Cardiac muscle cell (in vitro differentiated cells and primary cell): ENCODE results near the gene TRMT6. TPM values are rescaled to one million over a fixed set of nuclear protein-coding genes. Genes with fewer than 3 reads are reported as not detected.

Experiments
- DNase-seq, 2 donors: peaks; one replicate each; pipeline versions ENCODE4 v3.0.0 to v3.0.0-alpha.2; 2010 to 2017; ENCODE audit warnings: low read depth in 1 of 2, low spot score in 1 of 2
- H3K27ac ChIP-seq: fragments of 200-600 bp; sonication (generic); 2 replicates; pipeline ENCODE4 v1.5.1; 2016
- H3K27me3 ChIP-seq: fragments of 200-600 bp; sonication (generic); 2 replicates; pipeline ENCODE4 v1.6.0; 2016; ENCODE audit warnings: control low read depth
- H3K36me3 ChIP-seq: fragments of 200-600 bp; sonication (generic); 2 replicates; pipeline ENCODE4 v1.5.1; 2016; ENCODE audit warnings: control low read depth
- H3K4me1 ChIP-seq: fragments of 200-600 bp; sonication (generic); 2 replicates; pipeline ENCODE4 v1.8.1; 2017; ENCODE audit warnings: low read depth, mild to moderate bottlenecking, mixed run types
- H3K4me3 ChIP-seq: fragments of 200-600 bp; sonication (generic); 2 replicates; pipeline ENCODE4 v1.5.1; 2016; ENCODE audit warnings: mild to moderate bottlenecking
- H3K9me3 ChIP-seq: fragments of 200-600 bp; sonication (generic); 2 replicates; pipeline ENCODE4 v1.5.1; 2017; ENCODE audit warnings: low read depth, mild to moderate bottlenecking, control low read depth
- polyA plus RNA-seq: library from polyadenylated mRNA; unstranded; fragments of >200 nt; fragmentation: Nextera tagmentation; extraction: Ambion mirVana; gene quantifications from 2 replicates; pipeline ENCODE4 v1.2.1, GENCODE V29; 2016
- total RNA-seq: library from RNA; depleted of rRNA; stranded (reverse); fragments of >200 nt; gene quantifications from 2 replicates; pipeline ENCODE4 v1.2.3, GENCODE V29; 2016
- TF ChIP-seq, protein P1 (sequence below): IDR thresholded peaks from 2 replicates; pipeline ENCODE4 v1.5.1; 2012; ENCODE audit warnings: low read depth, mild to moderate bottlenecking, low read length

TRMT6 gene
- total and polyA plus RNA-seq, 2 experiments from 2014 or later = 12.0 to 12.9 TPM

DNA sequence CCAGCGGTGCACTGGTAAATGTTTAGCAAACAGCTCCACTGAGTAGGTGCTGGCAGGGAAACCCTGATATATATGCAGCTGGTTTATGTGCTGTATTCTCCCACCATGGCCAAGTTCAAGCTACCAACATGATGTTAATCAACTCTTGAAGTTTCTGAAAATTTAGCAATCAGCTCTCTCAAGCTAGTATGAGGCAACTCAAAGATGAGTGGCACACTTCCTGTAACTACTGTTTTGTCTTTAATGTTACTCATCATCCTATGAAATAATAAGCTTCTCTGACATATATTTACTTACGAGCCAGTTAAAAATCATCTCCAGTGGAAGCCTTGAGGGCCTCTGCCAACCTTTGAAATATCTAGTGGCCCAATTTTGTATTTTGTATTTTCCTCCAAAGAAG, 54.7 kb downstream of the TRMT6 start:
- Histone ChIP-seq H3K36me3 (no peaks in the 10 kb centered on the region), H3K4me3 (no peak overlapping the region), H3K27me3 (no peaks in the 10 kb centered on the region), H3K27ac (no peak overlapping the region), H3K9me3 (no peaks in the 10 kb centered on the region), H3K4me1 (no peaks in the 10 kb centered on the region)
- DNase-seq = no peak
- TF ChIP-seq, protein P1, sequence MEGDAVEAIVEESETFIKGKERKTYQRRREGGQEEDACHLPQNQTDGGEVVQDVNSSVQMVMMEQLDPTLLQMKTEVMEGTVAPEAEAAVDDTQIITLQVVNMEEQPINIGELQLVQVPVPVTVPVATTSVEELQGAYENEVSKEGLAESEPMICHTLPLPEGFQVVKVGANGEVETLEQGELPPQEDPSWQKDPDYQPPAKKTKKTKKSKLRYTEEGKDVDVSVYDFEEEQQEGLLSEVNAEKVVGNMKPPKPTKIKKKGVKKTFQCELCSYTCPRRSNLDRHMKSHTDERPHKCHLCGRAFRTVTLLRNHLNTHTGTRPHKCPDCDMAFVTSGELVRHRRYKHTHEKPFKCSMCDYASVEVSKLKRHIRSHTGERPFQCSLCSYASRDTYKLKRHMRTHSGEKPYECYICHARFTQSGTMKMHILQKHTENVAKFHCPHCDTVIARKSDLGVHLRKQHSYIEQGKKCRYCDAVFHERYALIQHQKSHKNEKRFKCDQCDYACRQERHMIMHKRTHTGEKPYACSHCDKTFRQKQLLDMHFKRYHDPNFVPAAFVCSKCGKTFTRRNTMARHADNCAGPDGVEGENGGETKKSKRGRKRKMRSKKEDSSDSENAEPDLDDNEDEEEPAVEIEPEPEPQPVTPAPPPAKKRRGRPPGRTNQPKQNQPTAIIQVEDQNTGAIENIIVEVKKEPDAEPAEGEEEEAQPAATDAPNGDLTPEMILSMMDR = no peak

DNA sequence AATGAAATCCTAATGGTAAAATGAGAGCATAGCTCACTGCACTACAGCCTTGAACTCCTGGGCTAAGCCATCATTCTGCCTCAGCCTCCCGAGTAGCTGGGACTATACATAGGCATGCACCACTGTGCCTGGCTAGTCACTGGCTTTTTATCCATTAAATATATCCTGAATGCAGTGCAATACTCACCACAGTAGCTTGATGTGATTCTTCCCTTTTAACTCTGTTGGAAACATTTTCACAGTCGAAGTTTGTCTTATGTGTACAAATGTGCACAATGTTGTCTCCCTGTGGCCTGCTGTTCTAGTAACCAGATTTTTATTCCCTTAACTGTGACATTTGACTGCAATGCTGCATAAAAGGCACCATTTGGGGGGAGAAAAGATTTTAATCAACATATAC, 56.7 kb downstream of the TRMT6 start:
- no peaks in the 10 kb centered on the region for H3K27me3 ChIP-seq
- DNase-seq = no peak
- no peaks in the 10 kb centered on the region for H3K9me3 ChIP-seq
- TF ChIP-seq, protein P1 = no peak
- no peak overlapping the region for H3K27ac ChIP-seq
- H3K4me3 ChIP-seq = no peak overlapping the region
- H3K4me1 ChIP-seq = no peaks in the 10 kb centered on the region
- no peaks in the 10 kb centered on the region for H3K36me3 ChIP-seq

DNA sequence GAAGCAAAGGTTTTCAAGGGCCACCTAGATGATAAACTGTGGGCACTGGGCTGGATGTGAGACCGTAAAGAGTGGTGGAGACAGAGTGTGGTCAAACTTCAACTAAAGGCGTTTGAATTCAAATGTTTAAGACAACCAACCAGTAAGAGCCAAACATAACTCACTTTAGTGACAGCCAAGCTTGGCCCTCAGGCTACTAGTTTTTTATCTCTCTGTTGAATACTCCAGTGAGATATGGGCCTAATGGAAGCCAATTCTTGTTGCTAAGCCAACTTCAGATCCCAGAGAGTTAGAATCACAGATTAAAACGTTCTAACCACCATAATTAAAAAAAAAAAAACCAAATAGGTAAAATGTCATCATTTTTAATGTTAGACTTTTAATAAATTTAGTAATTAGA, 57.3 kb downstream of the TRMT6 start:
- H3K27me3 ChIP-seq = no peaks in the 10 kb centered on the region
- H3K27ac ChIP-seq = no peak overlapping the region
- H3K9me3 ChIP-seq = no peaks in the 10 kb centered on the region
- DNase-seq = no peak
- H3K36me3 ChIP-seq = no peaks in the 10 kb centered on the region
- TF ChIP-seq, protein P1 = no peak
- no peaks in the 10 kb centered on the region for H3K4me1 ChIP-seq
- H3K4me3 ChIP-seq = no peak overlapping the region

DNA sequence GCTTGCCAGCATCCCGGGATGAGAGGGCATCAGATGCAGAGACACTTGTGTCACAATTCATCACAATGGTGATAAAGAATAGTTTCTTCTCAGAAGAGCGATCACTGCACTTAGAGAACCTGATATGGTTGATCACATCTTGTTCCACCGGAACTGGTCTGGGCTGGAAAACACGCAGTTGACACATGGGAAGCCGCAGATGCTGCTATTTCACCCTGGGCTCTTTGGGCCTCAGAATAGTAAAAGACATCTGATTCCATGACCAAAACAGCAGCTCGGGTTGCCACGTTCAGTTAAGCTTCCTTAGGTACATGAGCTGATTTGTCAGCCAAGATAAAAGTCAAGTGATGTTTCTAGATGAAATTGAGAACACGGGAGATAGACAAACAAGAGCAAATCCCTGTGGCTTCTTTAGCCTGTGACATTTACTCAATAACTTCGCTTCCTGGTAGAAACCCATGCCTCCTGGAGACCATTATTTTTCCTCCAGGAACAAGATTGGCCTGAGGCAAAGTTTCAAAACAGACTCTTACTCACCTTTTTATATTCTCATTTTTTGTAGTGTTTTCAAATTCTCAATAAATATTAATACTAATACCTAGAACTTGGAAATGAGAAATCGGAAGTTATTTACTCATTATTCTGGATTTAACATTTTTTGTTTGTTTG, 59.4 kb downstream of the TRMT6 start:
- no peaks in the 10 kb centered on the region for H3K27me3 ChIP-seq
- TF ChIP-seq, protein P1 = no peak
- H3K9me3 ChIP-seq = no peaks in the 10 kb centered on the region
- no peaks in the 10 kb centered on the region for H3K36me3 ChIP-seq
- H3K27ac ChIP-seq = no peak overlapping the region
- H3K4me1 ChIP-seq = no peaks in the 10 kb centered on the region
- no peak overlapping the region for H3K4me3 ChIP-seq
- DNase-seq = no peak

DNA sequence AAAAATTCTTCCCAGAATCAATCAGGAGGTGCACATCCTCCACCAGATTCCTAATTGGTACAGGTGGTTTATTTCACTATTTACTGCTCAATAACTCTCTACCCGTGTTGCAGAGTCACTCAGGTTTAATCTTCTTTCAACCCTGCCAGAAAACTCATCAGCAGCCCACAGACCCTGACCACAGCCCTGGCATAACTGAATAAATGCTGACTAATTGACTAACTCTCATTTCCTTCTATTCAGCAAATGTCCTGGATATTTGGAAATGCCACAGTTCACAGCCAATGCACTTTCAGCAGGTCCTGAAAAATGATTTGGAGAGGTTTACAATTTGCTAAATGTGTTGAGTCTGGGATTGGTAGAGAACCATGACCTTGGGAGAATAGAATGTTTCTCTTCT, 62.3 kb downstream of the TRMT6 start:
- no peaks in the 10 kb centered on the region for H3K36me3 ChIP-seq
- DNase-seq = peak in 1 of 2 donors; percentile 29

More for the DNA sequence above, 62.3 kb downstream of the TRMT6 start:
- Histone ChIP-seq H3K27ac (no peak overlapping the region), H3K4me1 (no peaks in the 10 kb centered on the region), H3K4me3 (no peak overlapping the region), H3K27me3 (no peaks in the 10 kb centered on the region), H3K9me3 (no peaks in the 10 kb centered on the region)
- TF ChIP-seq, protein P1 = no peak
